ENCODE data around the gene GLRX3. TPM values are rescaled to one million over a fixed set of nuclear protein-coding genes. Genes with fewer than 3 reads are reported as not detected.

The GLRX3 gene
- total and polyA plus RNA-seq, 2 experiments from 2014 or later: 141 to 201 TPM

DNA sequence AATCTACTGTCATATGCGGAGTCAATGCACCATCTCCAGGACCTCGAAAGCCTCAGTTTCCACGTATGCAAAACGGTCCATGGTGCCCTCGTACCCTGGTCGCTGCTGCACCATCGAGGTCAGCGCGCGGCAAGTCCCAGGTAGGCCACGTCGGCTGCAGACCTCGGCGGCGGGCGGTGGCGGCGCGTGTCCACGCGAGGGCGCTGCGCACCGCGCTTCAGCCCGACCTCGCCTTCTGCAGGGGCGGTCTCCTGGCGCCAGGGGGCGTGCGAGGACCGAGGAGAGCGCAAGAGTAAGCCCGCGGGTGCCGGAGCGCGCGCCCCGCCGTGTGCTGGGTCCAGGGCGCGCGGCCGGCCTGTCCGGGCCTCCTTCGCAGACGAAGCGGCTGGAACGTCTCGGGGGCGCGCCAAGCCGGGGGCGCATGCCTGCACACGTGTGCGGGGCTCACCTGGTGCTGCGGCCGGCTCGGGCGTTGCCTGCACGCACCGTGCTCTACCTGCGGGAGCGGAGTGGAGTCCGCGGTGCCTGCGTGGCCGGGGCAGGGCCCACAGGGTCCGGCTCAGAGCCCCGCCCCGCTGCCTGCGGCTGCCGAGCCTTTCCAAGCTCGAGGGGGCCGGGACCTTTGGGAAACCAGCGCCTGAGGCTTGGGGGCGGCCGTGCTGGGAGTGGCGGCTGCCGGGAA, 54.0 kb downstream of the GLRX3 start:
- TF ChIP-seq NANOG (IDR thresholded peaks at IDR 0.05; ENCODE audit: borderline replicate concordance): no peak
- TF ChIP-seq, protein P1, sequence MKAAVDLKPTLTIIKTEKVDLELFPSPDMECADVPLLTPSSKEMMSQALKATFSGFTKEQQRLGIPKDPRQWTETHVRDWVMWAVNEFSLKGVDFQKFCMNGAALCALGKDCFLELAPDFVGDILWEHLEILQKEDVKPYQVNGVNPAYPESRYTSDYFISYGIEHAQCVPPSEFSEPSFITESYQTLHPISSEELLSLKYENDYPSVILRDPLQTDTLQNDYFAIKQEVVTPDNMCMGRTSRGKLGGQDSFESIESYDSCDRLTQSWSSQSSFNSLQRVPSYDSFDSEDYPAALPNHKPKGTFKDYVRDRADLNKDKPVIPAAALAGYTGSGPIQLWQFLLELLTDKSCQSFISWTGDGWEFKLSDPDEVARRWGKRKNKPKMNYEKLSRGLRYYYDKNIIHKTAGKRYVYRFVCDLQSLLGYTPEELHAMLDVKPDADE (IDR thresholded peaks at IDR 0.05): no peak; the same call in 1 of the 2 replicates
- TF ChIP-seq, protein P2, sequence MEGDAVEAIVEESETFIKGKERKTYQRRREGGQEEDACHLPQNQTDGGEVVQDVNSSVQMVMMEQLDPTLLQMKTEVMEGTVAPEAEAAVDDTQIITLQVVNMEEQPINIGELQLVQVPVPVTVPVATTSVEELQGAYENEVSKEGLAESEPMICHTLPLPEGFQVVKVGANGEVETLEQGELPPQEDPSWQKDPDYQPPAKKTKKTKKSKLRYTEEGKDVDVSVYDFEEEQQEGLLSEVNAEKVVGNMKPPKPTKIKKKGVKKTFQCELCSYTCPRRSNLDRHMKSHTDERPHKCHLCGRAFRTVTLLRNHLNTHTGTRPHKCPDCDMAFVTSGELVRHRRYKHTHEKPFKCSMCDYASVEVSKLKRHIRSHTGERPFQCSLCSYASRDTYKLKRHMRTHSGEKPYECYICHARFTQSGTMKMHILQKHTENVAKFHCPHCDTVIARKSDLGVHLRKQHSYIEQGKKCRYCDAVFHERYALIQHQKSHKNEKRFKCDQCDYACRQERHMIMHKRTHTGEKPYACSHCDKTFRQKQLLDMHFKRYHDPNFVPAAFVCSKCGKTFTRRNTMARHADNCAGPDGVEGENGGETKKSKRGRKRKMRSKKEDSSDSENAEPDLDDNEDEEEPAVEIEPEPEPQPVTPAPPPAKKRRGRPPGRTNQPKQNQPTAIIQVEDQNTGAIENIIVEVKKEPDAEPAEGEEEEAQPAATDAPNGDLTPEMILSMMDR (conservative IDR thresholded peaks at IDR 0.05; ENCODE audit: low read depth in 2 of 2): peak; percentile 79 to 100
- TF ChIP-seq CREB1 (CRISPR knock-in tag; IDR thresholded peaks at IDR 0.05; ENCODE audit: low read depth): peak; percentile 50
- TF ChIP-seq POLR2AphosphoS5 (IDR thresholded peaks at IDR 0.05; ENCODE audit: low read depth): peak; percentile 64
- no peak for TF ChIP-seq ZNF114 (CRISPR knock-in tag; IDR thresholded peaks at IDR 0.05)
- H3K27ac Mint-ChIP-seq: no peak overlapping the region

DNA sequence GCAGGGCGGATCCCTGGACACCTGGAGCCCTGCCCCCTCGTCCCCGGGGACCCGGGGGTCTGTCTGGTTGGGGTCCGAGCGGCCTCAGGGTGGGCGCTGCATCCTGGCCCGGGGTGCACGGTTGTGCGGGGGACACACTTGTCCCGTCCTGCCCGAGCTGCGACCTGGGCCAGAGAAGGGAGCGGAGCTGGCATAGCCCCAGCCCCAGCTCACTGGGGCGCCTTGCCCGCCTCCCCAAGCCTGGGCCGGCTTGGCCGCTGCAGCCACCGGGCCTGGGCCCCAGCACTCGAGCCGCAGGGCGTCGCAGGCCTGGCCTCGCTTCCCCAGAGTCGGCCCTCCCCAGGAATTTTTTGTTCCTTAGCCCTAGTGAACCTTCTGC, 54.5 kb downstream of the GLRX3 start:
- peak overlapping the region; percentile 69; the same call in 1 of the 2 replicates for H2AFZ ChIP-seq
- H3K27me3 ChIP-seq (ENCODE audit: insufficient read depth): no peaks in the 10 kb centered on the region
- H3K27ac ChIP-seq (ENCODE audit: low read depth): no peak overlapping the region
- no peaks in the 10 kb centered on the region for H3F3A ChIP-seq (replicated peaks; ENCODE audit: low read depth)
- DNase-seq (ENCODE audit: low spot score): peak; percentile 38
- Mint-ChIP-seq H3K9me3 (no peaks in the 10 kb centered on the region; the same call in 2 of the 3 replicates), H3K27ac (no peak overlapping the region), H3K4me3 (peak overlapping the region; percentile 55; the same call in 2 of the 3 replicates), H3K4me1 (peaks cover 3% of the 10 kb centered on the region), H3K27me3 (ENCODE audit: insufficient read depth, low read depth, poor library complexity) (peaks cover 9% of the 10 kb centered on the region), H3K36me3 (ENCODE audit: low read depth) (peaks cover 10% of the 10 kb centered on the region; the same call in 2 of the 3 replicates)
- no peaks in the 10 kb centered on the region for H3K36me3 ChIP-seq (ENCODE audit: insufficient read depth)
- no peaks in the 10 kb centered on the region for H4K20me1 ChIP-seq (replicated peaks; ENCODE audit: insufficient read depth)
- no peaks in the 10 kb centered on the region for H3K4me1 ChIP-seq (ENCODE audit: insufficient read depth)
- no peaks in the 10 kb centered on the region for H3K9me2 ChIP-seq (ENCODE audit: insufficient read depth)
- H3K4me2 ChIP-seq: peak overlapping the region; percentile 90
- no peaks in the 10 kb centered on the region for H3K79me2 ChIP-seq (replicated peaks; ENCODE audit: insufficient read depth)
- H3K4me3 ChIP-seq: peak overlapping the region; percentile 57
- peak; percentile 46 for ATAC-seq
- TF ChIP-seq EZH2phosphoT487 (IDR thresholded peaks at IDR 0.05; ENCODE audit: unreplicated experiment): no peak
- no peak for TF ChIP-seq ZNF331 (CRISPR knock-in tag; IDR thresholded peaks at IDR 0.05; ENCODE audit: low read depth)
- TF ChIP-seq CREB1 (CRISPR knock-in tag; IDR thresholded peaks at IDR 0.05; ENCODE audit: low read depth): no peak
- TF ChIP-seq, protein P3, sequence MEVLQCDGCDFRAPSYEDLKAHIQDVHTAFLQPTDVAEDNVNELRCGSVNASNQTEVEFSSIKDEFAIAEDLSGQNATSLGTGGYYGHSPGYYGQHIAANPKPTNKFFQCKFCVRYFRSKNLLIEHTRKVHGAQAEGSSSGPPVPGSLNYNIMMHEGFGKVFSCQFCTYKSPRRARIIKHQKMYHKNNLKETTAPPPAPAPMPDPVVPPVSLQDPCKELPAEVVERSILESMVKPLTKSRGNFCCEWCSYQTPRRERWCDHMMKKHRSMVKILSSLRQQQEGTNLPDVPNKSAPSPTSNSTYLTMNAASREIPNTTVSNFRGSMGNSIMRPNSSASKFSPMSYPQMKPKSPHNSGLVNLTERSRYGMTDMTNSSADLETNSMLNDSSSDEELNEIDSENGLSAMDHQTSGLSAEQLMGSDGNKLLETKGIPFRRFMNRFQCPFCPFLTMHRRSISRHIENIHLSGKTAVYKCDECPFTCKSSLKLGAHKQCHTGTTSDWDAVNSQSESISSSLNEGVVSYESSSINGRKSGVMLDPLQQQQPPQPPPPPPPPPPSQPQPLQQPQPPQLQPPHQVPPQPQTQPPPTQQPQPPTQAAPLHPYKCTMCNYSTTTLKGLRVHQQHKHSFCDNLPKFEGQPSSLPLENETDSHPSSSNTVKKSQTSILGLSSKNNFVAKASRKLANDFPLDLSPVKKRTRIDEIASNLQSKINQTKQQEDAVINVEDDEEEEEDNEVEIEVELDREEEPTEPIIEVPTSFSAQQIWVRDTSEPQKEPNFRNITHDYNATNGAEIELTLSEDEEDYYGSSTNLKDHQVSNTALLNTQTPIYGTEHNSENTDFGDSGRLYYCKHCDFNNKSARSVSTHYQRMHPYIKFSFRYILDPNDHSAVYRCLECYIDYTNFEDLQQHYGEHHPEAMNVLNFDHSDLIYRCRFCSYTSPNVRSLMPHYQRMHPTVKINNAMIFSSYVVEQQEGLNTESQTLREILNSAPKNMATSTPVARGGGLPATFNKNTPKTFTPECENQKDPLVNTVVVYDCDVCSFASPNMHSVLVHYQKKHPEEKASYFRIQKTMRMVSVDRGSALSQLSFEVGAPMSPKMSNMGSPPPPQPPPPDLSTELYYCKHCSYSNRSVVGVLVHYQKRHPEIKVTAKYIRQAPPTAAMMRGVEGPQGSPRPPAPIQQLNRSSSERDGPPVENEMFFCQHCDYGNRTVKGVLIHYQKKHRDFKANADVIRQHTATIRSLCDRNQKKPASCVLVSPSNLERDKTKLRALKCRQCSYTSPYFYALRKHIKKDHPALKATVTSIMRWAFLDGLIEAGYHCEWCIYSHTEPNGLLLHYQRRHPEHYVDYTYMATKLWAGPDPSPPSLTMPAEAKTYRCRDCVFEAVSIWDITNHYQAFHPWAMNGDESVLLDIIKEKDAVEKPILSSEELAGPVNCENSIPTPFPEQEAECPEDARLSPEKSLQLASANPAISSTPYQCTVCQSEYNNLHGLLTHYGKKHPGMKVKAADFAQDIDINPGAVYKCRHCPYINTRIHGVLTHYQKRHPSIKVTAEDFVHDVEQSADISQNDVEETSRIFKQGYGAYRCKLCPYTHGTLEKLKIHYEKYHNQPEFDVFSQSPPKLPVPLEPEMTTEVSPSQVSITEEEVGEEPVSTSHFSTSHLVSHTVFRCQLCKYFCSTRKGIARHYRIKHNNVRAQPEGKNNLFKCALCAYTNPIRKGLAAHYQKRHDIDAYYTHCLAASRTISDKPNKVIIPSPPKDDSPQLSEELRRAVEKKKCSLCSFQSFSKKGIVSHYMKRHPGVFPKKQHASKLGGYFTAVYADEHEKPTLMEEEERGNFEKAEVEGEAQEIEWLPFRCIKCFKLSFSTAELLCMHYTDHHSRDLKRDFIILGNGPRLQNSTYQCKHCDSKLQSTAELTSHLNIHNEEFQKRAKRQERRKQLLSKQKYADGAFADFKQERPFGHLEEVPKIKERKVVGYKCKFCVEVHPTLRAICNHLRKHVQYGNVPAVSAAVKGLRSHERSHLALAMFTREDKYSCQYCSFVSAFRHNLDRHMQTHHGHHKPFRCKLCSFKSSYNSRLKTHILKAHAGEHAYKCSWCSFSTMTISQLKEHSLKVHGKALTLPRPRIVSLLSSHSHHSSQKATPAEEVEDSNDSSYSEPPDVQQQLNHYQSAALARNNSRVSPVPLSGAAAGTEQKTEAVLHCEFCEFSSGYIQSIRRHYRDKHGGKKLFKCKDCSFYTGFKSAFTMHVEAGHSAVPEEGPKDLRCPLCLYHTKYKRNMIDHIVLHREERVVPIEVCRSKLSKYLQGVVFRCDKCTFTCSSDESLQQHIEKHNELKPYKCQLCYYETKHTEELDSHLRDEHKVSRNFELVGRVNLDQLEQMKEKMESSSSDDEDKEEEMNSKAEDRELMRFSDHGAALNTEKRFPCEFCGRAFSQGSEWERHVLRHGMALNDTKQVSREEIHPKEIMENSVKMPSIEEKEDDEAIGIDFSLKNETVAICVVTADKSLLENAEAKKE (CRISPR knock-in tag; IDR thresholded peaks at IDR 0.05): no peak
- TF ChIP-seq EZH2 (IDR thresholded peaks at IDR 0.05; ENCODE audit: low read depth, unreplicated experiment): no peak
- TF ChIP-seq NANOG (IDR thresholded peaks at IDR 0.05; ENCODE audit: borderline replicate concordance): no peak
- TF ChIP-seq, protein P1 (IDR thresholded peaks at IDR 0.05): no peak

More for the DNA sequence above, 54.0 kb downstream of the GLRX3 start:
- Histone ChIP-seq H3K4me2 (peak overlapping the region; percentile 90), H3F3A (replicated peaks; ENCODE audit: low read depth) (no peaks in the 10 kb centered on the region), H3K9me2 (ENCODE audit: insufficient read depth) (no peaks in the 10 kb centered on the region), H2AFZ (peak overlapping the region; percentile 69; the same call in 1 of the 2 replicates), H3K4me1 (ENCODE audit: insufficient read depth) (no peaks in the 10 kb centered on the region), H3K27ac (ENCODE audit: low read depth) (no peak overlapping the region), H3K36me3 (ENCODE audit: insufficient read depth) (no peaks in the 10 kb centered on the region), H3K27me3 (ENCODE audit: insufficient read depth) (no peaks in the 10 kb centered on the region), H3K79me2 (replicated peaks; ENCODE audit: insufficient read depth) (no peaks in the 10 kb centered on the region), H3K4me3 (peak overlapping the region; percentile 57), H4K20me1 (replicated peaks; ENCODE audit: insufficient read depth) (no peaks in the 10 kb centered on the region; the same call in 1 of the 2 replicates)
- Mint-ChIP-seq H3K4me3 (peak overlapping the region; percentile 21; the same call in 1 of the 3 replicates), H3K36me3 (ENCODE audit: low read depth) (peaks cover 15% of the 10 kb centered on the region), H3K4me1 (peaks cover 3% of the 10 kb centered on the region), H3K27me3 (ENCODE audit: insufficient read depth, low read depth, poor library complexity) (peaks cover 9% of the 10 kb centered on the region), H3K9me3 (no peaks in the 10 kb centered on the region; the same call in 2 of the 3 replicates)
- DNase-seq (ENCODE audit: low spot score) (peak; percentile 96), ATAC-seq (peak; percentile 87)
